ENCODE data around the gene MIPOL1.

GRCh38 chr14:37566811-37567371 lies 369.2 kb downstream of the MIPOL1 start:
- TF ChIP-seq CTCF (conservative IDR thresholded peaks at IDR 0.05; ENCODE audit: low read depth in 2 of 2) (no peak), REST (IDR thresholded peaks at IDR 0.05; ENCODE audit: unreplicated experiment) (no peak), POLR2AphosphoS5 (IDR thresholded peaks at IDR 0.05; ENCODE audit: low read depth) (no peak)

Measured in GM23338 (cell line).